ENCODE measurements around the gene OR4K2. TPM values are rescaled to one million over a fixed set of nuclear protein-coding genes. Genes with fewer than 3 reads are reported as not detected.

OR4K2 gene
- total RNA-seq, 2 experiments from 2014 or later: not detected

GRCh38 chr14:19918553-19919264 is 43.8 kb downstream of the OR4K2 start:
- Histone ChIP-seq H3K9me2 (ENCODE audit: insufficient read depth, low read length) (no peaks in the 10 kb centered on the region), H3K9me3 (ENCODE audit: low read length) (no peaks in the 10 kb centered on the region), H3K4me1 (ENCODE audit: insufficient read depth, low read length, poor library complexity, severe bottlenecking) (no peaks in the 10 kb centered on the region), H4K20me1 (ENCODE audit: insufficient read depth, low read length) (no peaks in the 10 kb centered on the region), H3K4me3 (ENCODE audit: low read depth, low read length, poor library complexity, severe bottlenecking) (no peak overlapping the region), H3K27ac (ENCODE audit: low read depth, low read length, poor library complexity, severe bottlenecking) (no peak overlapping the region), H3K36me3 (ENCODE audit: insufficient read depth, low read length) (no peaks in the 10 kb centered on the region), H3K79me2 (ENCODE audit: insufficient read depth, low read depth, low read length) (no peaks in the 10 kb centered on the region), H3K4me2 (ENCODE audit: low read length) (no peak overlapping the region), H2AFZ (ENCODE audit: low read length) (no peak overlapping the region)
- DNase-seq (ENCODE audit: low spot score): no peak
- TF ChIP-seq EZH2phosphoT487 (IDR thresholded peaks at IDR 0.05; ENCODE audit: borderline replicate concordance, low read depth, low read length): no peak
- TF ChIP-seq, protein P1, sequence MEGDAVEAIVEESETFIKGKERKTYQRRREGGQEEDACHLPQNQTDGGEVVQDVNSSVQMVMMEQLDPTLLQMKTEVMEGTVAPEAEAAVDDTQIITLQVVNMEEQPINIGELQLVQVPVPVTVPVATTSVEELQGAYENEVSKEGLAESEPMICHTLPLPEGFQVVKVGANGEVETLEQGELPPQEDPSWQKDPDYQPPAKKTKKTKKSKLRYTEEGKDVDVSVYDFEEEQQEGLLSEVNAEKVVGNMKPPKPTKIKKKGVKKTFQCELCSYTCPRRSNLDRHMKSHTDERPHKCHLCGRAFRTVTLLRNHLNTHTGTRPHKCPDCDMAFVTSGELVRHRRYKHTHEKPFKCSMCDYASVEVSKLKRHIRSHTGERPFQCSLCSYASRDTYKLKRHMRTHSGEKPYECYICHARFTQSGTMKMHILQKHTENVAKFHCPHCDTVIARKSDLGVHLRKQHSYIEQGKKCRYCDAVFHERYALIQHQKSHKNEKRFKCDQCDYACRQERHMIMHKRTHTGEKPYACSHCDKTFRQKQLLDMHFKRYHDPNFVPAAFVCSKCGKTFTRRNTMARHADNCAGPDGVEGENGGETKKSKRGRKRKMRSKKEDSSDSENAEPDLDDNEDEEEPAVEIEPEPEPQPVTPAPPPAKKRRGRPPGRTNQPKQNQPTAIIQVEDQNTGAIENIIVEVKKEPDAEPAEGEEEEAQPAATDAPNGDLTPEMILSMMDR (conservative IDR thresholded peaks at IDR 0.05; ENCODE audit: low read length): no peak
- no TSS peak for BruUV-seq (replicated peaks)
- ChIA-PET POLR2A (interaction anchor here (0.6 to 1.0 kb wide), 4 partner anchors 11 to 38 kb away, joined by 3 to 5 read pairs (median 4); no protein-coding TSS in a partner anchor), CTCF (ENCODE audit: unreplicated experiment) (no interaction called here)
- intact Hi-C loops (cut with micrococcal nuclease; ENCODE audit: unreplicated experiment): no loop called here

GRCh38 chr14:19920021-19920657 is 45.2 kb downstream of the OR4K2 start, which contains the start of gene OR4K5:
OR4K5 (plus strand) TSS chr14:19920607; CDS start chr14:19920607, 0 bp downstream.
- no peak within 1 kb of the TSS for H3K4me3 ChIP-seq (ENCODE audit: low read depth, low read length, poor library complexity, severe bottlenecking)
- BruUV-seq (replicated peaks): no TSS peak
- intact Hi-C loops (cut with micrococcal nuclease; ENCODE audit: unreplicated experiment): no loop called here
- H3K4me1 ChIP-seq (ENCODE audit: insufficient read depth, low read length, poor library complexity, severe bottlenecking): no peaks in the 10 kb centered on the region
- no peak within 1 kb of the TSS for H3K27ac ChIP-seq (ENCODE audit: low read depth, low read length, poor library complexity, severe bottlenecking)
- H3K9me3 ChIP-seq (ENCODE audit: low read length): no peaks in the 10 kb centered on the region
- DNase-seq (ENCODE audit: low spot score): no peak
- TF ChIP-seq EZH2phosphoT487 (IDR thresholded peaks at IDR 0.05; ENCODE audit: borderline replicate concordance, low read depth, low read length): no peak
- TF ChIP-seq, protein P1 (conservative IDR thresholded peaks at IDR 0.05; ENCODE audit: low read length): no peak
- no peak within 1 kb of the TSS for H3K4me2 ChIP-seq (ENCODE audit: low read length)
- ChIA-PET CTCF (ENCODE audit: unreplicated experiment) (no interaction called here), POLR2A (no interaction called here)
- H4K20me1 ChIP-seq (ENCODE audit: insufficient read depth, low read length): no peaks in the 10 kb centered on the region
- H3K36me3 ChIP-seq (ENCODE audit: insufficient read depth, low read length): no peaks in the 10 kb centered on the region
- no peak within 1 kb of the TSS for H2AFZ ChIP-seq (ENCODE audit: low read length)
- H3K79me2 ChIP-seq (ENCODE audit: insufficient read depth, low read depth, low read length): no peaks in the 10 kb centered on the region
- no peaks in the 10 kb centered on the region for H3K9me2 ChIP-seq (ENCODE audit: insufficient read depth, low read length)

DNA sequence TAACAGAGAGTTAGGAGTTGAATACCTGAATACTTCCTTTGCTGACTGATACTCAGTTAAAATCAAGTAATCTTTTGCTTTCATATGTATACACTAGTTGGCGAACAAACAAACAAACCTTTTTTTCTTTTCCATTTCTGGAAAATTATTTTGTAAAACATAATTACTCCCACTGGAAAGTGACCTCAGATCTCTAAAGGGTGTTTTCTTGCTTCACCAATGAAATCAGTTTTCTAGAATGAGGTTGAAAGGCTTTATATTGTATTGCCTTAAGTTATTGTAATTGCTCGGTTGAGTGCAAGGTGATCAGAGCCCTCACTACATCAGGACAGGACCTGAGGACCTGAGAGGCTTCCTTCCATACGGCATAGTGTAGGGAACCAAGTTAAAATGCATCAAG is 55.7 kb downstream of the OR4K2 start, which contains the start of gene OR4K1:
Gene OR4K1 (plus strand): TSS at position 301 of the 400 bp plus-strand sequence. CDS start 4,750 bp downstream, outside the sequence.
- H4K20me1 ChIP-seq (ENCODE audit: insufficient read depth, low read length): no peaks in the 10 kb centered on the region
- H3K4me1 ChIP-seq (ENCODE audit: insufficient read depth, low read length, poor library complexity, severe bottlenecking): no peaks in the 10 kb centered on the region
- POLR2A ChIA-PET: no interaction called here
- intact Hi-C loops (cut with micrococcal nuclease; ENCODE audit: unreplicated experiment): no loop called here
- CTCF ChIA-PET (ENCODE audit: unreplicated experiment): no interaction called here
- no peak within 1 kb of the TSS for H3K4me2 ChIP-seq (ENCODE audit: low read length)
- BruUV-seq (replicated peaks): no TSS peak
- H3K4me3 ChIP-seq (ENCODE audit: low read depth, low read length, poor library complexity, severe bottlenecking): no peak within 1 kb of the TSS
- H2AFZ ChIP-seq (ENCODE audit: low read length): no peak within 1 kb of the TSS
- H3K36me3 ChIP-seq (ENCODE audit: insufficient read depth, low read length): no peaks in the 10 kb centered on the region
- TF ChIP-seq, protein P1 (conservative IDR thresholded peaks at IDR 0.05; ENCODE audit: low read length): no peak
- TF ChIP-seq EZH2phosphoT487 (IDR thresholded peaks at IDR 0.05; ENCODE audit: borderline replicate concordance, low read depth, low read length): no peak
- no peak within 1 kb of the TSS for H3K27ac ChIP-seq (ENCODE audit: low read depth, low read length, poor library complexity, severe bottlenecking)
- DNase-seq (ENCODE audit: low spot score): no peak
- H3K9me2 ChIP-seq (ENCODE audit: insufficient read depth, low read length): no peaks in the 10 kb centered on the region
- no peaks in the 10 kb centered on the region for H3K79me2 ChIP-seq (ENCODE audit: insufficient read depth, low read depth, low read length)
- no peaks in the 10 kb centered on the region for H3K9me3 ChIP-seq (ENCODE audit: low read length)

Measured in OCI-LY7 (cell line).